Esophagus squamous epithelium (tissue), 5 donors: ENCODE measurements around the gene C5orf24. TPM values are rescaled to one million over a fixed set of nuclear protein-coding genes. Genes with fewer than 3 reads are reported as not detected.
A peak's percentile ranks its signal among the peaks of the same experiment; 100 is the strongest.

Experiments
- DNase-seq: peaks from one replicate; lab custom pipeline; 2025; lab: John Stamatoyannopoulos, UW
- H3K27ac ChIP-seq, 4 donors: fragments of 200-600 bp; sonication (generic); one replicate each; pipeline ENCODE4 v1.5.1; 2016 to 2019; ENCODE audit warnings: mild to moderate bottlenecking in 1 of 4
- H3K27me3 ChIP-seq, 4 donors: fragments of 200-600 bp; sonication (generic); 1 replicate in 3 of 4; 2 replicates in 1 of 4; pipeline versions ENCODE4 v1.5.1 to v1.6.0; 2017 to 2021; ENCODE audit warnings: antibody characterized with exemption in 1 of 4
- H3K36me3 ChIP-seq, 3 donors: fragments of 200-600 bp; sonication (generic); one replicate each; pipeline ENCODE4 v1.5.1; 2016 to 2019
- H3K4me1 ChIP-seq, 3 donors: fragments of 200-600 bp; sonication (generic); one replicate each; pipeline ENCODE4 v1.5.1; 2017 to 2019
- H3K4me3 ChIP-seq, 4 donors: fragments of 200-600 bp; sonication (generic); 1 replicate in 3 of 4; 2 replicates in 1 of 4; pipeline ENCODE4 v1.5.1; 2016 to 2019; ENCODE audit warnings: mild to moderate bottlenecking in 2 of 4, moderate library complexity in 1 of 4
- H3K9me3 ChIP-seq, 3 donors: fragments of 200-600 bp; sonication (generic); one replicate each; pipeline ENCODE4 v1.5.1; 2016 to 2019
- CTCF ChIP-seq, 6 experiments: fragments of 450-650 bp in 4 of 6; fragments of 200-600 bp in 2 of 6; sonication (generic) in 2 of 6; IDR thresholded peaks; one replicate each; pipeline ENCODE4 v1.5.1; 2016 to 2019; ENCODE audit warnings: antibody characterized with exemption in 6 of 6, mild to moderate bottlenecking in 4 of 6, moderate library complexity in 4 of 6
- POLR2A ChIP-seq, 4 donors: fragments of 450-650 bp; IDR thresholded peaks; one replicate each; pipeline ENCODE4 v1.6.1; 2017; ENCODE audit warnings: antibody characterized with exemption in 4 of 4, mild to moderate bottlenecking in 4 of 4, moderate library complexity in 3 of 4
- WGBS, 2 donors: methylation state at CpG; one replicate each; pipeline ENCODE4 v1.1.5; 2018; 5-methylcytosine and 5-hydroxymethylcytosine counted together
- intact Hi-C: fragments of 100-400 bp; cut with DNase I; formaldehyde crosslinking; loops from one replicate; pipeline ENCODE4 v1.15.0; 2022
- total RNA-seq, 4 donors: library from RNA; depleted of rRNA; stranded (reverse); fragments of >200 nt; gene quantifications; one replicate each; pipeline ENCODE4 v1.1.0, GENCODE V29; 2016
- donor health status: DM: yes; HTN: yes; CAD: no.

The C5orf24 gene
- 10 to 100 TPM; 17.9 to 36.2 (median 24.7) TPM for total RNA-seq

- TF ChIP-seq CTCF (IDR thresholded peaks at IDR 0.05) (peak in 2 of 6 experiments; percentile 9 to 12), POLR2A (IDR thresholded peaks at IDR 0.05) (peak in 3 of 4 donors; percentile 96 to 99 (median 98))
- intact Hi-C loops, result no loop called here
- DNase-seq, result peak; percentile 72
- Histone ChIP-seq H3K27me3 (no peaks in the 10 kb centered on the region), H3K9me3 (no peaks in the 10 kb centered on the region), H3K4me3 (peak within 1 kb of the TSS; percentile 86 to 93 (median 89)), H3K4me1 (peaks cover 18 to 52% (median 36%) of the 10 kb centered on the region in 3 donors), H3K27ac (peak within 1 kb of the TSS; percentile 95 to 98 (median 96)), H3K36me3 (peaks cover 0 to 27% (median 0%) of the 10 kb centered on the region in 3 donors)
- 0 to 1% methylated on average over 4 to 17 of the region's 84 CpGs for WGBS, 2 donors
These were observed at the start of gene C5orf24 for GRCh38 chr5:134845852-134846640. Gene C5orf24, plus strand, starts transcription at chr5:134845968. Its CDS starts 8,933 bp downstream, at chr5:134854901.

- no peaks in the 10 kb centered on the region for H3K9me3 ChIP-seq
- TF ChIP-seq CTCF (IDR thresholded peaks at IDR 0.05) (no peak), POLR2A (IDR thresholded peaks at IDR 0.05) (no peak)
- no peaks in the 10 kb centered on the region for H3K27me3 ChIP-seq
- WGBS, 2 donors, result 78 to 85% methylated on average over 5 of the region's 5 CpGs
- H3K27ac ChIP-seq, result no peak overlapping the region
- peaks cover 8 to 100% (median 36%) of the 10 kb centered on the region in 3 donors for H3K36me3 ChIP-seq
- intact Hi-C loops, result no loop called here
- no peak overlapping the region for H3K4me3 ChIP-seq
- H3K4me1 ChIP-seq, result no peaks in the 10 kb centered on the region
- DNase-seq, result no peak
These were observed 47.3 kb upstream of the C5orf24 start for GRCh38 chr5:134798468-134798867.

DNA sequence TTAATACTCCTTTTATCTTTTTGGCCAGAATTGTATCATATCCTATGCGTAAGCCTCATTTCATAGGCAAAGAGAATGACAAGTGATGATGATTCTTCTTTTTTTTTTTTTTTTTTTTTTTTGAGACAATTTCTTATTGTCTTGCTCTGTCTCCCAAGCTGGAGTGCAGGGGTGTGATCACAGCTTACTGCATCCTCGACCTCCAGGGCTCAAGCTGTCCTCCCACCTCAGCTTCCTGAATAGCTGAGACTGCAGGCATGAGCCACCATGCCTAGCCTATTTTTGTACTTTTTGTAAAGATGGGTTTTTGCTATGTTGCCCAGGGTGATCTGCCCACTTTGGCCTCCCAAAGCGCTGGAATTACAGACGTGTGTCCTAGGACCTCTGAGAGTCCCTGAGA lies 41.9 kb upstream of the C5orf24 start:
- intact Hi-C loops, result no loop called here
- TF ChIP-seq CTCF (IDR thresholded peaks at IDR 0.05) (no peak), POLR2A (IDR thresholded peaks at IDR 0.05) (no peak)
- no peaks in the 10 kb centered on the region for H3K9me3 ChIP-seq
- H3K27me3 ChIP-seq, result no peaks in the 10 kb centered on the region
- H3K4me3 ChIP-seq, result no peak overlapping the region
- 87% methylated on average over 4 of the region's 4 CpGs for WGBS, 2 donors
- no peak for DNase-seq
- no peak overlapping the region for H3K27ac ChIP-seq
- H3K36me3 ChIP-seq, result peaks cover 0 to 90% (median 5%) of the 10 kb centered on the region in 3 donors
- no peaks in the 10 kb centered on the region for H3K4me1 ChIP-seq

DNA sequence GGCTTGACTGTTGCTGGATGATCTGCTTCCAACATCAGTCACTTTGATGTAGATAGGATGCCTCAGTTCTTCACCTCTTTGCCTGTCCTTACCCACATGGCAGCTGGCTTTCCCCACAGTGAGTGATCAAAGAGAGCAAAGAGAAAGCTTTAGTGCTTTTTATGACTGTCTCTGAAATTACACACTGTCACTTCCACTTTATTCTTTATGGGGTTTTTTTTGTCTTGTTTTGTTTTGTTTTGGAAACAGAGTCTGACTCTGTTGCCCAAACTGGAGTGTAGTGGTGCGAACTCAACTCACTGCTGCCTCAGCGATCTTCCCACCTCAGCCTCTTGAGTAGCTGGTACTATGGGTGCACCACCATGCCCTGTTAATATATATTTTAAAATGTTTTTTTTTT lies 32.4 kb upstream of the C5orf24 start:
- Histone ChIP-seq H3K36me3 (peaks cover 0 to 100% (median 16%) of the 10 kb centered on the region in 3 donors), H3K27me3 (no peaks in the 10 kb centered on the region), H3K4me1 (no peaks in the 10 kb centered on the region), H3K27ac (no peak overlapping the region), H3K4me3 (no peak overlapping the region), H3K9me3 (no peaks in the 10 kb centered on the region)
- DNase-seq, result no peak
- WGBS, 2 donors, result 65 to 93% methylated on average over 2 of the region's 2 CpGs
- intact Hi-C loops, result no loop called here
- TF ChIP-seq POLR2A (IDR thresholded peaks at IDR 0.05), result no peak
- no peak for TF ChIP-seq CTCF (IDR thresholded peaks at IDR 0.05)

- peaks cover 0 to 100% (median 20%) of the 10 kb centered on the region in 3 donors for H3K36me3 ChIP-seq
- intact Hi-C loops, result no loop called here
- H3K9me3 ChIP-seq, result no peaks in the 10 kb centered on the region
- DNase-seq, result no peak
- no peaks in the 10 kb centered on the region for H3K27me3 ChIP-seq
- TF ChIP-seq CTCF (IDR thresholded peaks at IDR 0.05), result no peak
- no peak for TF ChIP-seq POLR2A (IDR thresholded peaks at IDR 0.05)
- H3K4me1 ChIP-seq, result no peaks in the 10 kb centered on the region
- no peak overlapping the region for H3K4me3 ChIP-seq
- H3K27ac ChIP-seq, result no peak overlapping the region
These were observed 31.9 kb upstream of the C5orf24 start for GRCh38 chr5:134813827-134814226.
